CD4-positive, alpha-beta T cell treated with Interleukin-17A for 1 hour (primary cell): ENCODE measurements around the gene KIAA0825.

Experiments
- DNase-seq: peaks from one replicate; pipeline ENCODE4 v3.0.0-alpha.2; 2020

KIAA0825 gene

DNA sequence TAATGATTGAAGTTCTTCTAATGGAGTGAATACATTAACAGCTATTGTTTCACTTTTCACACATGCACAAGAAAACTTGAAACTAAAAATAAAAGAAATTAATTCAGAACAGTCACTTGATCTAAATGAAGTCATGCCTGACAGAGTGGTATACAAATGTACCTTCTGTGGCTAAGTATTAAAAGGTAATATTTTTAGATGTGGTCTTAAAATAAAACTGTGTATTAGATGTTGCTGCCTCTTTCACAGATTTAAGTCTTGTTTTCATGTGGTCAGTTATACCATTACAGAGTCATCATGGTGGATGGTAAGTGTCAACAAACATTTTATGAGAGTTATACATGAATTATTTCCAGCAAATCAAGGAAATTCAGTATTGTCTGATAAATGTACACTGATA lies 47.0 kb downstream of the KIAA0825 start:
- no peak for DNase-seq

DNA sequence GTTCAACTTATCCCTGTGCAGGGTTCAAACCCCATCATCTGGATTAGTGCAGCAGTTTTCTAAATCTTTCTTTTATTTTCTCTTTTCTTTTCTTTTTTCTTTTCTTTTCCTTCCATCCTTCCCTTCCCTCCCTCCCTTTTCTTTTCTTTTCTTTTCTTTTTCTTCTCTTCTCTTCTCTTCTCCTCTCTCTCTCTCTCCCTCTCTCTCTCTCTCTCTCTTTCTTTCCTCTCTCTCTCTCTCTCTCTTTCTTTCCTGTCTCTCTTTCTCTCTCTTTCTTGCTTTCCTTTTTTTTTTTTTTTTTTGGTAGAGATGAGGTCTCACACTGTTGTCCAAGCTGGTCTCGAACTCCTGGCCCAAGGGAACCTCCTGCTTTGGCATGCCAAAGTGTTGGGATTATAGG lies 53.6 kb downstream of the KIAA0825 start:
- no peak for DNase-seq

DNA sequence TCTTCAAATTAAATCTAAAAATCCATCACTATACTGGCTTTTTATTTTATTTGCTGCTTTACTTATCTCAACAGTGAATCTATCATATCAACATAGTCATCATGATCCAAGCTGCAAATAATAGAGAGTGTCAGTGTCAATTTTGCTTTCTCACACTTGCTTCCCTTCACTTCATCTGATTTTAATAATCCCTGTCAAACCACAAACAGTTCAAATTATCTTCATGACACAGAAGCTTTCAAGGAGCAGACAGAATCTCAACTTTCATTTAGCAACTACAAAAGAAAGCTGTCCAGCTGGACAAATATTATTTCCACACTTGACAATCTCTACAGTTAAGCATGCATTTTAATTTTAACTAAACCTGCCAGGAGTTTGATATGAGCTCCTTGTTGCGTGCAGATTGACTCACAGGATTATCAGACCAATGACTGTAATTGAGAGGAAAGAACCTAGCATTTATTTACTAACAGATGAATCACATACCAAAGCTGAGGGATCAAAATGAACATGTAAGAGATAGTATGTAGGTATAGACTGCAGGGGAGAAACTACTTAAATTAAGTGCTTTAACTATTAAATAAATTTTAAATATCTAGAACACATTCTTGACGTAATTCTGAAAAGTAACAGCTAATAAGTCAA lies 56.0 kb downstream of the KIAA0825 start:
- no peak for DNase-seq

DNA sequence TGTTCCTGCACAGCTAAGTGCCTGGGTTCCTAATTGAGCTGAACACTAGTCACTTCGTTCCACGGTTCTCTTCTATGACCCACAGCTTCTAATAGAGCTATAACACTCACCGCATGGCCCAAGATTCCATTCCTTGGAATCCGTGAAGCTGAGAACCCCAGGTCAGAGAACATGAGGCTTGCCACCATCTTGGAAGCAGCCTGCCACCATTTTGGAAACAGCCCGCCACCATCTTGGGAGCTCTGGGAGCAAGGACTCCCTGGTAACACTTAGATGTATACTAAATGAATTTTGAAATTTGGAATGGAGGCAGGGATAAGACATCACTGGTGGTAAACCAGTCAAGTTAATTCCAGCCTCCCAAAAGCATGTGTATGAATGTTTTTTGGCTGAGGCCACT lies 60.4 kb downstream of the KIAA0825 start:
- no peak for DNase-seq

DNA sequence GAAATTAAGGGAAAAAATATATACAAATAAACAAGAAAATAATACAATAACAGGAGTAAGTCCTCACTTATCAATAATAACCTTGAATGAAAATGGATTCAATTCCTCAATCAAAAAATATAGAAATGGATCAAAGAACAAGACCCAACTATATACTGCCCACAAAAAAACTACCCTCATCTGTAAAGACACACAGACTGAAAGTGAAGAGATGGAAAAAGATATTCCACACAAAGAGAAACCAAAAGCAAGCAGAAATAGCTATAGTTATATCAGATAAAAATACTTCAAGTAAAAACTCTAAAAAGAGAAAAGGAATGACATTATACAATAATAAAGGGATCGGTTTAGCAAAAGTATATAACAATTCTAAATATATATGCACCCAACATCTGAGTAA lies 66.5 kb downstream of the KIAA0825 start:
- DNase-seq, result no peak

DNA sequence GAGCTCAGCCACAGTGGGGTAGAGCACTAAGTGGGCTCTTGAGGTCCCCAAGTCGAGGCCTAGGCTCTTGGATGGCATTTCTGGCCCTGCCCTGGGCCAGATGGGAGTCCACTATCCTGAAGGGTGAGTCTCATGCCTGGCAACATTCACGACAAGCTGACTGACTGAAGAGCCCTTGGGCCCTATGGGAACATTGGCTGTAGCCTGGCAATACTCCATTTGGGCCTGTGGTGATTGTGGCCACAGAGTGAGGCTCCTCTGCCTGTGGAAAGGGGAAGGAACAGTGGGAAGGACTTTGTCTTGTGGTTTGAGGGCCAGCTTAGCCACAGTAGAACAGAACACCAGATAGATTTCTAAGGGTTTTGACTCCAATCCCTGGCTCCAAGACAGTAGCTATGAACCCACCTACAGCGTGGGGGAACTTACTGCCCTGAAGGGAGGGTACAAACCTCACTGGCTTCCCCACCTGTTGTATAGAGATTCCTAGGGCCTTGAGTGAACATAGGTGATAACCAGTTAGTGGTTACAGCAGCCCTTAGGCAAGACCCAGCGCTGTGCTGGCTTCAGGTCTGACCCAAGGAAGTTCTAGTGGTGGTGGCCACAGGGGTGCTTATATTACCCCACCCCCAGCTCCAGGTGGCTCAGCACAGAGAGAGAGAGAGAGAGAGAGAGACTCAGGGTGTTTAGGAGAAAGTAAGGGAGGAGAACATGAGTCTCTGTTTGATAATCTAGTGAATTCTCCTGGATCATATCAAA lies 72.4 kb downstream of the KIAA0825 start:
- no peak for DNase-seq

DNA sequence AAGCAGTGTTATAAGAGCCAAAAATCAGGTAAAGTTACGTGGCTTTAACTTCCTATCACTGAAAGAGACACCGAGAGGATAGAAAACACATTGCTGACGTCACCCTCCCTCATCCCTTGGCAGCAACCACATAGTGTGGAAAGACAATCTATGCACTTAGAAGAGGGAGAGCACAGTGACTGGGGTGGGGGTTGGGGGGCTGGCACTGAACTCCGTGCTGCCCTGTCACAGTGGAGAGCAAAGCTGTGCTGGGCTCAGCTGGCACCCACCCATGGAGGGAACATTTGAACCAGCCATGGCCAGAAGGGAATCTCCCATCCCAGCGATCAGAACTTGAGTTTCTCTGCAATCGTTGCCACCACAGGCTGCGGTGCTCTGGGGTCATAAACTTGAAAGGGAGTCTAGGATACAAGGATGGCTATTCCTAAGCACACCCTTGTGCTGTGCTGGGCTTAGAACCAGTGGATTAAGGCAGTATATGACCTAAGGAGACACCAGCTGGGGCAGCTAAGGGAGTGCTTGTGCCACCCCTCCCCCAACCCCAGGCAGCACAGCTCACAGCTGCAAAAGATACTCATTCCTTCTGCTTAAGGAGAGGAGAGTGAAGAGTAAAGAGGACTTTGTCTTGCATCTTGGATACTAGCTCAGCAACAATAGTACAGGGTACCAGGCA lies 73.4 kb downstream of the KIAA0825 start:
- no peak for DNase-seq

DNA sequence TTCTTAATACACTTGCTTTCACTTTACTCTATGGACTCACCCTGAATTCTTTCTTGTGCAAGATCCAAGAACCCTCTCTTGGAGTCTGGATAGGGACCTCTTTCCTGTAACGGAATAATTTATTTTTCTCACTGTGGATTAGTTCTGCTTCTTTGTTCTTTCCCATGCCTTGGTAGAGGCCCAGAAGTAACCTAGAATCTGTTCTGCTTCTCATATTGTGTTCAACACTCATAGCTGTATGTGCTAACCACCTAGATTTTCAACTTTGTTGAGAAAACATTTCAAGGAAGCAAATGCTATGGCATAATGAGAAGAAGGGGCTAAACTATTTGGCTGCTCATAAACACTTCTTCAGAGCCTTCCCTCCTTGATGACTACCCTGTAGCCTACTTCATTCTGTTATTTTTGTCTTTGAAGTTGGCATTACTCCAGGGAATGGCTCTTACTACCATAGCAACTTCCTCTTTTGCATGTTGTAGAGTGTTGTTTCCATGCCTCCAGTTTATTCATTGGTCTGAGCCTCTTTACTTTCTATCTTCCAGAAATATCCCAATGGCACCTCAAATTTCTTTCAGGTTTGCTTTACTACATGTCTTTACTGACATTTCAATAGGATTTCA lies 74.3 kb downstream of the KIAA0825 start:
- no peak for DNase-seq

DNA sequence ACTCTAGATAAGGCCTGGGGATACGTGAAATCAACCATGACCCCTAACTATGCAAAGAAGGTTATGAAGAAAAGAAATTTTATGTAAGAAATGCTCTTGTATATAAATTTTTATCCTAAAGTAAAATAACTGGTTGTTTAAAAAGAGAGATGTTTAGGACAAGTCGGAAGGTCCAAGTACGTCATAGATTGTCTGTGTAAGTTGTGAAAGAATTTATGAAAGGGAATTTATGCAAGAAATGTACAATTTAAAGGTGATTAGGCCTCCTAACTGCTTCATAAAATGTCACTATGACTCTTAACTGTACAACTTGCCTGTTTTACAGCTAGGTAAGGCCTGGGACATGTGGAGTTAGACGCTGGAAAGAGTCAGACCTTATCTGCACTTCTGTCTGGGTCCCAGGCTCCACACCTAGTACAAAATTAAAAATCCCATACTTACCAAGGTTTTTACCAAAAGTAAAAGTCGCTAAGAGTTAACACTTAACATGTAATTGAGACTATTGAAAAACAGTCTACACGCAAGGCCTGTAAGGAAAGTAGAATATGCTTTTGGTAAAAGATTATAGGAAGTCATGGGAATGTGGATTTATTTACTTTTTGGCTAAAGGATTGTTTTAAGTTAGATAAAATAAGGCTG lies 77.4 kb downstream of the KIAA0825 start:
- no peak for DNase-seq

DNA sequence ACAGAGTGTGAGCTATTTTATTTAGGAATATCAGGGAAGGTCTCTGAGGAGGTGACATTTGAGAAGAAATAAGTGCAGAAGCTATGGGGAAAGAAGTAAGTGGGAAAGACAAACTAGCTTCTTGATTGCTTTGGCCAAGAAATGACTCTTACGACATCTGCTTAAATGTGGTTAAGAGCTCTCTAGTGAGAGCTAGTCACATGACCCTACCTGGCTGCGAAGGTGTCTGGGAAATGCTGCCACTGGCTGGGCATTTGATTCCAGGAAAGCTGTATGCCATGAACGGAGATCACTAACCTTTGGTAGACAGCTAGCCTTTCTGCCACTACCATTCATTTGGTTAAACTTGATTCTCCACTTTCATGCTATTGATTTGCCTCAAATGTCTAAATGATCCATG lies 80.1 kb downstream of the KIAA0825 start:
- no peak for DNase-seq

DNA sequence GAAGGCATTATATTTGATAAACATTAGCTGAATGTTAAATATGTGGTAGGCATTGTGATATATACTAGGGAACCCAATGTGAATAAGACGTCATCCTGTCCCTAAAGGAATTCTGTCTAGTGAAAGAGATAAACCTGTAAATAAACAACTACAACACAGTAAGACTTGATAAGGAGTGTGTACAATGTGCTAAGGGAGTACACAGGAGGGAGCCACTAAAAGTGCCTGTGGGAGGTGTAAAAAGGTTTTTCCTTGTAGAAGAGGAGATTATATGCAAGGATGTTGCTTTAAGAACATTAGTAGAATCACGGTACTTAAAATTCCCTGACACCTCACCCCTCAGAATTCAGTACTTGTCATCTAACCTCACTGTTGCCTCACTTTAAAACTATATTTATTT lies 91.7 kb downstream of the KIAA0825 start:
- no peak for DNase-seq

DNA sequence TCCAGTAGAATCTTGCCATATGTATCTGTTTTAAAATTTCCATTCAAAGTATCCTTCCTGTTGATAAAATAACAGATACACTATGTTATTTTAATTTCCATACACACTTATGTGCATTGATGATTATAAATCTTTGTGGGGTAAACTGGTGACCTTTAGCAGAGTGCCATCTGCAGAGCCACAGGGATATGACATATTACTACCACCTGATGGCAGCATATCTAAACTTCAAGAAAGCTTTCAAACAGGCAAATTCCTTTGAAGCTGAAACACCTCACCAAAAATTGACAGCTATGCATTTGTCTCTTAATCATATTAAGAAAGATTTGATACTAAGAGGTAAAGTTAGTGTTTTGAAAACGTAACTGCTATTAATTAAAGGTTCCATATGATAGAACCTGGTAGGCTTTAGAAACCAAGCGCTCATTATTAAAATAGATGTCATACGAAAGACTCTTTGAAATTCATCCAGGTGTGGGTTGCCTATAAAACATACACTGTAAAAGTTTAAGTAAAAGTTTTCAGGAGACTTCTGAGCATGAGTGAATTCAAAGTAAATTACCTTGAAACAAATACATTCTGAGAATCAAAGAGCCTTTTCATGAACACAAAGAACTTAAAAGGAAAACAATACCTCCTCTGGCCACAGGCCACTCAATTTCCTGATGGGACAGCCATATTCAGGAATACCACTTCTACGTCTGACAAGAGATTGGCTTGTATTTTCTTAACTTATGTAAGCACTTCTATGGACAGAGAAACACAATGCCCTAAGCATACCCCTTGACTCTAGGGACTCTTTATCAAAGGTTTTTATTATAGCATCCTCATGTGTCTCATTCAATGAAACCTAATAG lies 93.3 kb downstream of the KIAA0825 start:
- DNase-seq, result peak; percentile 69

DNA sequence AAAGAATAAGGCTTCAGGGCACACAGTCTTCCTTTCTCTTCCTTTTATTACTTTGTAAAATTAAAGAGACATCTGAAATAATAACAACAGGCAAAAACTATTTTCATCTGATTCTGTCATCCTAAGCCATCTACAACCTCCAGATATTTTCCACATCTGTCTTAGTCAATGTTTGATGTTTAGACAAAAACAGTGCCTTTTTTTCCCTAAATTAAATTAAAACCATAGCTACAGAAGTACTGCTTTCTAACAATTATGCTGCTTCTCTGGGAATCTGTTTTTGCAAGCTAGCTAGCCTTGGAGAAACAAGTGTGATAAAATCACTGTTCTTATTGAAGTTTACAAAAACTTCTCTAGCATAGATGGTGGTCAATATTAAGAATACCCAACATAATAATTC lies 95.4 kb downstream of the KIAA0825 start:
- no peak for DNase-seq

DNA sequence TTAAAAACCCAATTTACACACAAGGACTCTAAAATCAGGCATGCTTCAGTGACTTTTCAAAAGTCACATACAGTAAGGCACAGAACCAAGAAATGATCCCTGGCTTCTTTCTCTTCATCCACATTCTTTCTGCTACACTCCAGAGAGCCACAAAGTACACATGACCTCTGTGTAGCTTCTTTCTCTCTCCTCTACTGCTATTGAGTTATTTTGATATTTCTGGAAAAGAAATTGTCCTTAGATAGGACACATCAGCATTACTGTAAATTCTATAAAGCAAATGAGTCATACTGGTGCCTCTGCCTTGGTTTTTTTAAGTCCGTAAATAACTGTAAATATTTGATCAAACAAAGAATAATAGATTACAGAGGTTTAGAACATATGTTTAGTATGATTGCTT lies 96.3 kb downstream of the KIAA0825 start:
- no peak for DNase-seq

DNA sequence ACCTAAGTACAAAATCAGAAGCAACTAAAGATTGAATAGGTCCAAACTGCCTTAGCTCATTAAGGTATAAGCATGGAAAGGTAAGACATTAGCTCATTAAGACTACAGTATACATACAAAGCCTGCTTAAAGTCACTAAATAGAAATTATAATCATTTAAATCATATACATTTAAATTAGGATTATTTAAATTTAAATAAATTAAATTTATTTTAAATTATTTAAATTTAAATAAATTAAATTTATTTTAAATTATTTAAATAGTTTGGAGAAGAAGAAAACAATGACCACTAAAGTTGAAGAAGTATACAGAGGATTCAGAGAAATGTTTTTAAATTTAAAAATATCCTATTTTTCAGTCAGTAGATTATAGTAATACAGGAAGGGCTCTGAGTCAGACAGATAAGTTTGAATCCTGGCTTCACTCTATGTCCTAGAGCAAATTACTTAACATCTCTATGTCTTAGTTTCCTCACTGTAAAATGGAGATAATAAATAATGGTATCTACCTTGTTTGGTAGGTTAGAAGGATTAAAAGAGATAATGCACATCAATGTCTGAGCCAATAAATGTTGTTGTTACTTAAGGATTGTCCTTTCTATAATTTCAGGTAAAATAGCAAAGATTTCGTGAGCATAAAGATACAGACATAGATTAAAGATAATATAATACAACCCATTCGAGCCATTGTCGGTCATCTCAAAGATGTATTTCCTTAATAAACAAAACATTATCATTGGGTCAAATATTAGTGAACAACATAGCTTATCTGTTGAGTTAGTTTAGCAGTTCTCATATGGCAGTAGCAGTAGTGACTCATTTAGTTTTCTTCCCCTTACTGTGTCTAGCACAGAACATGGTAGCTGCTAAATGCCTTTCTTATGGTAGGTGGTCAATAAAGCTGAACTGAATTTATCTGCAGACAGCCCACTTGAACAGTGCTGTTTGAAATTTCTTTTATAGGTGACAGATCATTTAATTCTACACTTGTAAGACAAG lies 100.6 kb downstream of the KIAA0825 start:
- no peak for DNase-seq

DNA sequence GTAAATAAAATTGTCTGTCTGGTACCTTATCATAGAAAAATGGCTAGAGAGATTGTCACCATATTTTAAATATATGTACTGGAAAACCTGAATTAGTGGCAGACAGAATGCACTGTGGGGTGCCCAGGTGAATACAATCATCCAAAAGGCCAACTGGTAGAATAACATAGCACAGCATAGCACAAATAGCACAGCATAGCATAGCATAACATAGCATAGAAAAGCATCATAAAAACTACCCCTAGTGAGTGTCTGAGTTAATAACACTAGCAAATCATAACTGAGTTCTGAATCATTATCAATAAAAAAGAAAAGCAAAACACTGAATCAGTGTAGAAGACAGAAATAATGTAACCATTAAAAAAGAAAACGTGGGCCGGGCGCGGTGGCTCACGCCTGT lies 102.3 kb downstream of the KIAA0825 start:
- no peak for DNase-seq

DNA sequence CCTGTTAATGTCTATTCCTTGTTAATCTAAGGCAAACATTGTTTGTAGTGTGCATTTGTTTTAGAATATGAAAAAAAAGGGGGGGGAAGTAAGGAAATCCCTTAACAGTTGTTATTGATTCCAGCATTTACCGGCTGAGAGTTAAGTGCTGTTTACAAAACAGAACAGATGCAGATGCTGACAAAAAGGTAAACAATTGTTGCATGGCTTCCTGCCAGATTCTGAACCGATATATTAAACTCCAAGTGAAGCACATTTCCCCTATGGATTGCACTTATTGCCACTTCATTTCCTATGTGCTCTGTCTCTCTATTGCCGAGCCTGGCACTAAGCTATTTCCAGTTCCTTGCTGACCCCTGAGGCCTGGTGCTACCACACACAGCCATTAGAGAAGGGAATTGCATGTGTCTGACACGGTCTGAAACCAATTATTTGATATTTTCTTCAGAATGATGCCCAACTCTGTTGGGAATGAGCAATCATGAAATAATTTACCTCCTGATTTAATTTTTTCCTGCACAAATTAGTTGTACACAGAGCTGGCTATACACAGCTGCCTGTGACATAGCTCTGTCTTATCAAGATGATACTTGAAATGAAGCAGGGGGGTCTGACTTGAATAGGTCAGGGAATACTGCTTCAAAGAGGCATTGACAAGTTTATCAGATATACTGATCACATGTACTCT lies 109.8 kb downstream of the KIAA0825 start:
- no peak for DNase-seq

DNA sequence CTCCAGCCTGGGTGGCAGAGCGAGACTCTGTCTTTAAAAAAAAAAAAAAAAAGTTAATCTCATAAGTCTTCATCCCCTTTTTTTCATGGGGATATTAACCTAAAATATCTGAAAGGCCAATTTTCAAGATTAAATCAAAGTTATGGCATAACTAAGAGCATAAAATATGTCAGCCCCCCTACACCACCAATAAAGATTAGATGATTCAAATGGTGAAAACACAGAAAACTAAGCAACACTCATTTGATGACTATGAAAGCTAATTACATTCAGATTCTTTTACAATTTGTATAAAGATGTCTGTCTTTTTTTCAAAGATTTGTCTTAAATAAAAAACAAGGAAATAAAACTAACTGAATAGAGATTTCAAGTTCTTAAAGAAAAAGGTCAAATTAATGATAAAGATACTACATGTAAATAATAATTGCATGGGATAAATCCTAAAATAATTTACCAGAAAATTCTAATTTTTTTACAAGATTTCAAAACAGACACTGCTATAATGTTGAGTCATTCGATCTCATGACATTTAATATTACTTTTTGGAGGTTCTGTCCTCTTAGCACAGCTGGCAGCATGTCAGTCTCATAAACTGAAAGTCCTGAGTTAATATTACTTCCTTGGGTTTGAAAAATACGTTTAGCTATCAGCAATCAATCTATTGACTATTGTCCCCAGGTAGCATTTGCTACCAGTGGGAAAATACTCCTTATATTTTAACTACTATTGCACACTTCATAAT lies 112.9 kb downstream of the KIAA0825 start:
- no peak for DNase-seq

DNA sequence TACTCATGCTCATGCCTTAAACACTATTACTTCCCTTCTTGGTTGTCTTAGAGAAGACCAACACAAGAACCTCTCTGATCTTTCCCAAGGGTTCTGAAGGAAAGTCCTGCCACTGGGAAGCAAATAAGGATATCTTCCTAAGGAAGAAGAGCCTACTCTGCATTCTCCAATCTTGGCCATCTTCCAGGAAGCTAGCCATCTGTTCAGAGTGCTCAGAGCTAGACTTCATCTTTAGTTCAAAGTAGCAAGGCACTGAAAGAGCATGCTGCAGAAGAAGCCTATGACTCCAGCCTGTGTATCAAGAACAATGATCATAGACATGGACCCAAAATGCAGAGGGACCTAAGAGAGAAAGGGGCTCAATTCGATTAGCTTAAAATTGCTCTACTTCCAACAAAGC lies 114.7 kb downstream of the KIAA0825 start:
- DNase-seq, result no peak

DNA sequence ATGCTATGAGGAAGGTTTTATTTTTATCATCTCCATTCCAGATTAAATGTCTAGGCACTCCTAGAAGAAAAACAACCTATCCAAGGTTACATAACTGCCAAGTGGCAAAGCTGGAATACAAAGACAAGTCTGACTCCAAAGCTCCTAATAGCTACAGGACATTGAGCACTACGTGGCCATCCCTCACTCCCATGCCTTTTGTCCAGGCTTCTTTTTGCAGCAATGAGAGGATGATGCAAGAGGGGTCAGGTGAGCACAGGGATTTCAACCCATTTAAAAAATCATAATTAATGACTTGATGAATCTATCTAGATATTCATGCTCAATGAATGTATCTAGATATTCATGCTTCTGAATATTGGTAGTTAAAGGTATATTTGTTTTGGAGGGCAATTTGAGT lies 117.0 kb downstream of the KIAA0825 start:
- DNase-seq, result no peak
